ENCODE measurements around the gene CUL4A.
"Not testable (repeated sequence)": the region's sequence is repeated elsewhere in the genome, so short reads cannot be mapped to it uniquely, and the experiment has no call there.

Gene CUL4A

GRCh38 chr13:113288880-113289279, 79.5 kb downstream of the CUL4A start:
- no peak for DNase-seq

GRCh38 chr13:113291129-113291528, 81.7 kb downstream of the CUL4A start:
- no peak for DNase-seq

GRCh38 chr13:113292021-113292862, 82.8 kb downstream of the CUL4A start:
- DNase-seq: peak in 3 of 51 donors; percentile 4 to 12 (median 7)

DNA sequence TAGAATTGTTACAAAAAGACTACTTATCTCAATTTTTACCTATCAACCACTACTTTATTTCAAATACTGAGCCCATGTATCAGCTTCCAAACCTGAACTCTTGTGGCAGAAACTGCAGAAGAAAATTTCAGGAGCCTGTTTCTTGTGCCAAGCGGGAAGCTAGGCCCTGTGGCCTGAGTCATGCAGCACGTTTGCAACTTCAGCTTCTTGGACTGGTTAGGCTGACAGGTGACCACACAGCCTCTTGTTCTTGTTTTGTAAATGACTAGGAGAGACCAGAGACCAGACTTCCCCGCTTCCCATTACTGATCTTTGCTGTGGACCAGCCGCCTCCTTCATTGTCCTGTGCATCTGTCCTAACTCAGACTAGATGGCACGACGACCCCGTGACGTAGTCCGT, 84.3 kb downstream of the CUL4A start:
- DNase-seq: no peak

DNA sequence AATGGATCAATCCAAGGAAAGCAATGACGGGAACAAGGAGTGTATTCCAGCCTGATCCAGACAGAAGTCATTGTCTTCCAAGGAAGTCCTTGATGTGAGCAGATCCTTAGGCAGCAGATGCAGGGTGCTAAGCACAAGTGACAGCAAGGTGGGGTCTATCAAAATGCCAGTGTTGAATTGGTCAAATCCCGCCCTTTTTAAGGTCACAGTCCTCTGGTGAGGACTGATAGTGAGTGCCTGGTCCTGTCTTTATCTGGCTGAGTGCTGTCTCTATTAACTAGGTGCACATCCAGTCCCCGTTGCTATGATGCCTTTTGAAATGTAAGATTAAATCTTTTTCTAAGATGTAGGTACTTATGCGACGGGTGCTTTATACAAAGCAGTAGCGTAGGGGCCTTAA, 86.4 kb downstream of the CUL4A start:
- DNase-seq: no peak

- peak; percentile 68 to 99 (median 94) for DNase-seq
These were observed 87.5 kb downstream of the CUL4A start, which contains the start of gene LAMP1 for GRCh38 chr13:113296823-113297369. Gene LAMP1 (plus strand): TSS chr13:113297239. CDS start chr13:113297435, 196 bp downstream.

DNA sequence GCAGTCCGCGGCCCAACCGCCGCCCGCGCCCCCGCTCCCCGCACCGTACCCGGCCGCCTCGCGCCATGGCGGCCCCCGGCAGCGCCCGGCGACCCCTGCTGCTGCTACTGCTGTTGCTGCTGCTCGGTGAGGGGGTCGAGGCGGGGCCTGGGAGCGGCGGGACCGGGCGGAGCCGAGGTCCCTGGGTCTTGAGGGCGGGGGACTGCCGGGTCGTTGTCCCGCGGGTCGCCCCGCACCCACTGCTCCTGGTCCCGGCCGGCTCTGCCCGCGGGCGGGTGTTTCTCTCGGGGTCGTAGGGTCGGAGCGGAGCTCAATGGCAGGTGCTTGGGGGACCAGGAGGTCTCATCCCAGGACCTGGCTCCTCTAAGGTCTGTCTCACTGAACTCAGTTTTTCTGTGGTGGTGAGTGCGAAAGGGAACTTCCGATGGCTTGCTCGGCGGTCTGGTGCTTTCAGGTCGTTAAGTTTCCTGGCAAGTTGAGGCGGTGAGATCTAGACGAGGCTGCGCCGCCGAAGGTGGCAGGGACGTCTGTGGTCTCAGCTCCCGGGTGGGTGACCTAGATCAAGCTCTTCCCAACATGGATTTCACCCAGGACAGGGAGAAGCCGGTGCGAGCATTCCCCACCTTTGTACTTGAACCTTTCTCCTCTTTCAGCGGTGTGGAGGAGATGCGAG, 88.1 kb downstream of the CUL4A start:
- peak in 8 of 51 donors; percentile 26 to 59 (median 43) for DNase-seq

DNA sequence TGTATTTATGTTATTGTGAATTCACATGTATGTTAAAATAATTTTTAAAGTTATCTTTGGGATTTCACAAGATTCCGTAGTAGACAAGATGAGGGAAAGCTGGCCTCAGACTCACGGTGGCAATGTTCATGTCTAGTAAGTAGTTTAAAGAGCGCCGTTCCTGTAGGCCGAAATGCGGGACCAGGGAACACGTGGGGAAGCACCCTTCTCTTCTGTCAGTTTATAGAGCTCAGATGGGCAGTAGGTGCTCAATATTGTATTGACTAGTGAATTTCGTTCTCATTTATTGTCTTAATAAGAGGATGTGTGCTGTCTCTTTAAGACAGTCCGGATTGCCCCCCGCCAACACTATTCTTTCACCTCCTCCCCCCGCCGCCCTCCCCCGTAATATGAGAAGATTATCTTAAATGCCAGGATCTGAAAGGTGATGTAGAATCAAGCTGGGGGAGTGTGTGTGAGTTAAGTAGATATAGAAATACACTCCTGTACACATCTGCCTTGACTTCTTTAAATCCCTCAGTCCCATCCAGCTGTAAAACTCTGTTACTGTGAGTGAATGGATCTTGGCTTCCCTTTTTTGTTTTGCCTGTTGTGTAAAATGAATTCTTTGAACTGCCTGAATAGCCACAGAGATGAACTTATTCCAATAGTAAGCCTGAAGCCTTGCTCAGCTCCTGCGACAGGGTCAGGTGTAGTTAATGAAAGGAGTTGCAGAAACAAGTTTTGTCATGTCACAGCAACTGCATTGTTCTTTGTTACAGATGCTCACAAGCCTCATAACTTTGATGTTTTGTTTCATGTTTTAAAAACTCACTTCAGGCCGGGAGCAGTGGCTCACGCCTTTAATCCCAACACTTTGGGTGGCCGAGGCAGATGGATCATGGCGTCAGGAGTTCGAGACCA, 88.9 kb downstream of the CUL4A start:
- DNase-seq: no peak

GRCh38 chr13:113299951-113300350, 90.5 kb downstream of the CUL4A start:
- DNase-seq: no peak

DNA sequence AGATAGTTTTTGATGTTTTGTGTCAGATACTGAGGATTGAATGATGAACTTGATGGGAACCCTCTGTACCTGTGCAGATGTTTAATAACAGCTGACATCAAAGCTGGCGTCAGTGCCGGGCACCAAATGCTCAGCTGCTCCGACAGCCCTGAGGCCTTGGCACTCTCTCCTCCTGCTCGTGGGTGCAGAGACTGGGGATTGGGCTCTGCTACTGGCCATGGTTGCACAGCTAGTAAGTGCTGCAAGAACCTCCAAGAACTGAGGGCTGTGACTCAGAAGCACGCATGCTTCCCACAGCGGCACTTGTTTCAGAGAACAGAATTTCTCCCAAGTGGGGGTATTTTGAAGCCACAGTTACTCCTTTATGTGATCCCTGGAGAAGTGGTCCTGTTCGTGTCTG, 93.6 kb downstream of the CUL4A start:
- no peak for DNase-seq

- DNase-seq: no peak
These were observed 94.7 kb downstream of the CUL4A start for GRCh38 chr13:113304121-113304520.

DNA sequence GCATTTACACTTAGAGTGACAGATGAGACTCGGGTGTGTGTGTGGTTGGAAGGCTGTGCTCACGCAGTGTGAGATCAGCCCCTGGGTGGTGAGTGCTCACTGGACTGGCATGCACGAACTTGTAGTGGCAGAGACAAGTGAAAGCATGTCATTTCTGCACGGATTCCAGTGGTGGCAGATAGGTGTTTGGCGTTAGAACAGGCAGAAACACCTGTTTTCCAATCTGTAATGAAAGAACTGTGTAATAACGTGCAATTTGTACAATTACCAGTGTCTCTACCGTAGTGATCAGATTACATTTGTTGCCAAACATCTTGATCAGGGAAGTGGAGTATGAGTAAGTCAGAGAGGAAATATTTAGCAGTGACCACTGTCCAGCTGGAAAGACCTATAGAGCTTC, 95.8 kb downstream of the CUL4A start:
- no peak for DNase-seq

- DNase-seq: no peak
These were observed 98.1 kb downstream of the CUL4A start for GRCh38 chr13:113307491-113307890.

DNA sequence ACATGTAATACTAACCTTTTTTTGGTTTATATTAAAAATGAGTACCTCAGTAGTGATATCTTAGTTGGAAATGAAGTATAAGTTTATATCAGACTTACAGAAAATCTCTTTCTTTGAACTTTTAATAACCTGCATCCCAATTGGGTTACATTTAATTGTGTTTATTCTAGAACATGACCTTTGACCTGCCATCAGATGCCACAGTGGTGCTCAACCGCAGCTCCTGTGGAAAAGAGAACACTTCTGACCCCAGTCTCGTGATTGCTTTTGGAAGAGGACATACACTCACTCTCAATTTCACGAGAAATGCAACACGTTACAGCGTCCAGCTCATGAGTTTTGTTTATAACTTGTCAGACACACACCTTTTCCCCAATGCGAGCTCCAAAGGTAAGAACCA, 100.1 kb downstream of the CUL4A start:
- no peak for DNase-seq

DNA sequence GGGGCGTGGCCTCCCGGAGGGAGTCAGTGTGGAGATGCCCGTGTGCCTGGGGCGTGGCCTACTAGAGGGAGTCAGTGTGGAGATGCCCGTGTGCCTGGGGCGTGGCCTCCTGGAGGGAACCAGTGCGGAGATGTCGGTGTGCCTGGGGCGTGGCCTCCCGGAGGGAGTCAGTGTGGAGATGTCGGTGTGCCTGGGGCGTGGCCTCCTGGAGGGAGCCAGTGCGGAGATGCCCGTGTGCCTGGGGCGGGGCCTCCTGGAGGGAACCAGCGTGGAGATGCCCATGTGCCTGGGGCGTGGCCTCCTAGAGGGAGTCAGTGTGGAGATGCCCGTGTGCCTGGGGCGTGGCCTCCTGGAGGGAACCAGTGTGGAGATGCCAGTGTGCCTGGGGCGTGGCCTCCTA, 104.7 kb downstream of the CUL4A start:
- not testable (repeated sequence) for DNase-seq

DNA sequence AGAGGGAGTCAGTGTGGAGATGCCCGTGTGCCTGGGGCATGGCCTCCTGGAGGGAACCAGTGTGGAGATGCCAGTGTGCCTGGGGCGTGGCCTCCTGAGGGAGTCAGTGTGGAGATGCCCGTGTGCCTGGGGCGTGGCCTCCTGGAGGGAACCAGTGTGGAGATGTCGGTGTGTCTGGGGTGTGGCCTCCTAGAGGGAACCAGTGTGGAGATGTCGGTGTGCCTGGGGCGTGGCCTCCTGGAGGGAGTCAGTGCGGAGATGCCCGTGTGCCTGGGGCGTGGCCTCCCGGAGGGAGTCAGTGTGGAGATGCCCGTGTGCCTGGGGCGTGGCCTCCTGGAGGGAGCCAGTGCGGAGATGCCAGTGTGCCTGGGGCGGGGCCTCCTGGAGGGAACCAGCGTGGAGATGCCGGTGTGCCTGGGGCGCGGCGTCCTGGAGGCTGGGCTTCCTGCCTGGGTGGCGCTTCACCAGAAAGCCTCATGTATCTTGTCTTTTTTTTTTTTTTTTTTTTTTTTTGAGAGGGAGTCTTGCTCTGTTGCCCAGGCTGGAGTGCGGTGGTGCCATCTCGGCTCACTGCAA, 105.6 kb downstream of the CUL4A start:
- DNase-seq: not testable (repeated sequence)

- no peak for DNase-seq
These were observed 106.6 kb downstream of the CUL4A start for GRCh38 chr13:113315992-113316391.

All from hypothalamus (tissue), 51 donors.